GM18502 (cell line): Measurements from ENCODE around the gene SDSL.

Source experiments
- ATAC-seq: cut with Tn5 transposase; IDR thresholded peaks from one replicate; pipeline ENCODE4 v1.9.1; 2021; ENCODE audit warnings: mild to moderate bottlenecking; ENCODE audit not compliant: unreplicated experiment, poor library complexity

The SDSL gene

GRCh38 chr12:113466454-113467141 is 44.4 kb downstream of the SDSL start:
- ATAC-seq, result no peak

- ATAC-seq, result no peak
Measured at GRCh38 chr12:113467142-113467501, 44.9 kb downstream of the SDSL start.

- ATAC-seq, result no peak
Measured at GRCh38 chr12:113467502-113468364, 45.6 kb downstream of the SDSL start.

- ATAC-seq, result no peak
Measured at GRCh38 chr12:113468365-113469223, 46.4 kb downstream of the SDSL start.

- ATAC-seq, result no peak
Measured at GRCh38 chr12:113469224-113469948, 47.2 kb downstream of the SDSL start.

- no peak for ATAC-seq
Measured at GRCh38 chr12:113469949-113470743, 48.0 kb downstream of the SDSL start.

GRCh38 chr12:113470871-113471618 is 48.9 kb downstream of the SDSL start:
- no peak for ATAC-seq

- ATAC-seq, result no peak
Measured at GRCh38 chr12:113471619-113472171, 49.5 kb downstream of the SDSL start, which contains the start of gene LHX5. TSS of gene LHX5 (minus strand) at chr12:113471871. CDS start at chr12:113471498, 373 bp downstream.

- ATAC-seq, result no peak
Measured at GRCh38 chr12:113472191-113473121, 50.3 kb downstream of the SDSL start.

GRCh38 chr12:113473400-113473799 is 51.2 kb downstream of the SDSL start:
- ATAC-seq, result no peak

- no peak for ATAC-seq
Measured at GRCh38 chr12:113473942-113474341, 51.8 kb downstream of the SDSL start.

GRCh38 chr12:113474635-113475436 is 52.7 kb downstream of the SDSL start:
- no peak for ATAC-seq

- no peak for ATAC-seq
Measured at GRCh38 chr12:113475451-113476175, 53.4 kb downstream of the SDSL start.

GRCh38 chr12:113476176-113476986 is 54.2 kb downstream of the SDSL start:
- no peak for ATAC-seq
